GM18867 (cell line): ENCODE results near the gene GPATCH2L.

Experiments used
- ATAC-seq: cut with Tn5 transposase; IDR thresholded peaks from one replicate; pipeline ENCODE4 v1.9.1; 2021; ENCODE audit warnings: mild to moderate bottlenecking, moderate library complexity; ENCODE audit not compliant: unreplicated experiment

GPATCH2L gene

DNA sequence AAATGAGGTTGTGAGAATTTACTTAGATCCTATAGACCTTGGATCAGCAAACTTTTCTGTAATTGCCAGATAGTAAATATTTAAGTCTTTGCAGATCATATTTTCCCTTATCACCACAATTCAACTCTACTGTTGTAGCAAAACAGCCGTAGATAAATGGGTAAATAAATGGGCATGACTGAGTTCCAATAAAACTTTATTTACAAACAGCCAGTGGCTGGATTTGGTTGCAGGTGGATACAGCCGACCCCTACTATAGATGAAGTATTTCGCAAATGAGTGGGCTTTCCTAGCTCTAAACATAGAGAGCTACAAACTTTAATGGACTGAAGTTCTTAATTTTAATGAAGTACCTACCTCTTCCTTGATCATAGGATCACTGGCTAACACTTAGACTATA lies 100.7 kb downstream of the GPATCH2L start:
- no peak for ATAC-seq

DNA sequence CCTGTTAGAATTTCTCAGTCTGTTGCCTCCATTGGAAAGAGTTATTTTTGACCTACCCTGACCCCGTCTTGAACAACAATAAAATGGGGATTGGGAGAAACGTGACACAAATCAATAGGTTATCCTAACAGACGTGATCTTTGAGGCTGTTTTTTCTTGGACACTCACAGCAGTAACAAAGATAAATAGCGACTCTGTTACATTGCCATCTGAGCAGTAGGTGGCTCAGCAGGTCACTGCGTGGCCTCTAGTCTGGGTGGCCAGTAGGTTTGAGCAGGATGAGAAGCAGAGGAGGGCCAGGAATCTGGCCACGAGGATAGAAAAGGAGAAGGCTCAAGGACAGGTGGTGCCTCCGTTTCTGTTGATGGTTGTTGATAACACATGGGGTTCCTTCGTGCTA lies 101.4 kb downstream of the GPATCH2L start:
- no peak for ATAC-seq

DNA sequence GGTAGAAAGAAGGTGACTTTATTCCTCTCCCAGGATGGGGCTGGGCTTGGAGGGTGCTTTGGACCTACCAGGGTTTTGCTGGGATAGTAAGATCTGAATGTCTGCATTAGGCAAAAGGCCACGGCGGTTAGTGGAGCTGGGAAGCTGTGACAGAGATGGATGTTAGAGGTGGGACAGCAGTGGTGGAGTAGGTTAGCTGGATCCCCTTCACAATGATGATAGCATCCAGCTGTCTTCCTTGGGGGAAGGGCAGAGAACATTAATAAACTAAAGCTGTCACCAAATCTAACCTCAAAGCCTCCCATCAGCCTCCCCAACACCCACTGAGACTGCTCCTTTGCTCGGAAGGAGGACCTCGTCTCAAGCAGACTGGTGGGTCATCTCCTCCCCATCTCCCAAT lies 104.8 kb downstream of the GPATCH2L start:
- ATAC-seq: no peak

DNA sequence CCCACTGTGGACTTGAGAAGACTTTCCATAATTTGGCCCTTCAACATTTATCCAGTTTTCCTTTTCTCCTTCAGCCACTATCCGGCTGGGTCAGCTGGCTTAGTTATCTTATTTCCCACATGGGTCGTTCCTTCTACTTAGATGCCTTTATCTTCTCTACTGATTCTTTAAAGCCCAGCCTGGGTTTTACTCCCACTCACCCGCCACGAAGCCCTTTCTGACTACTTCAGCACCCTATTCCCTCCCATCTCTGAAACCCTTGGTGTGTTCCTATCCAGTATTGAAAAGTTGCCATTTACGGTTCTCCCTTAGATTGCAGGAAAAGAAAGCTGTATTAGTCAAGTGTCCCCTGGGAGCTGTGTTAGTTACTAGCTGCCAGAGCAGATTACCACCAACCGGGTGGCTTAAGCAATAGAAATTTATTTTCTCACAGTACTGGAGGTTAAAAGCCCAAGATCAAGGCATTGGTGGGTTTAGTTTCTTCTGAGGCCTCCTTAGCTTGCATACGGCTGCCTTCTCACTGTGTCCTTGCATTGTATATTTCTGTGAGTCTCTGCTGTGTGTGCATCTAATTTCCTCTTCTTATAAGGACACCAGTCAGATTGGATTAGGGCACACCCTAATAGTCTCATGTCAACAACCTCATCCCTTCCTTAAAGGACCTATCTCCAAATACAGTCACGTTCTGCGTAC lies 105.5 kb downstream of the GPATCH2L start:
- ATAC-seq: no peak

DNA sequence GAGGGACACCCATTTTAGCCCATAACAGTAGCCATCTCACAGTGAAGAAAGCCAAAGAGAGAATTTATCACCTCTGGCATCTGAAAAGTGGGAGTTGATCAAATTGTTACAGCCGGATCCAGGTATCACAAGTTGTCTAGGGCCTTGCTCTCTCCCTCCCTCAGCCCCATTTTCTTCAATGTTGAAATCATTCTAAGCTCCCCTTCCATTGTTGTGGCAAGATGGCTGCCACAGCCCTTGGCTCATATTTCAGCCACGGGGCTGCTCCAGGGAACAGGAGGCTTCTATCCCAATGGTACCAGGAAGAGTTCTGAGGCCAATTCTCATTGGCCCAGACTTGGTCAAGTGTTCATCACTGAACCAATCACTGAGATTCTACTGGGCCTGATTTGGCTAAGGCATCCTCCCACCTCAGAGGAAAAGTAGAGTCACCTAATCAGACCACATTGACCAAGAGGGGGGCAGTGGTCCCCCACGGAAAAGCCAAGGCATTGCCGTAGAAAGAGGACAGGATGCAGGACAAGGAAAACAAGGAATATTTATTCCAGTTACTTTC lies 106.2 kb downstream of the GPATCH2L start:
- ATAC-seq: no peak

DNA sequence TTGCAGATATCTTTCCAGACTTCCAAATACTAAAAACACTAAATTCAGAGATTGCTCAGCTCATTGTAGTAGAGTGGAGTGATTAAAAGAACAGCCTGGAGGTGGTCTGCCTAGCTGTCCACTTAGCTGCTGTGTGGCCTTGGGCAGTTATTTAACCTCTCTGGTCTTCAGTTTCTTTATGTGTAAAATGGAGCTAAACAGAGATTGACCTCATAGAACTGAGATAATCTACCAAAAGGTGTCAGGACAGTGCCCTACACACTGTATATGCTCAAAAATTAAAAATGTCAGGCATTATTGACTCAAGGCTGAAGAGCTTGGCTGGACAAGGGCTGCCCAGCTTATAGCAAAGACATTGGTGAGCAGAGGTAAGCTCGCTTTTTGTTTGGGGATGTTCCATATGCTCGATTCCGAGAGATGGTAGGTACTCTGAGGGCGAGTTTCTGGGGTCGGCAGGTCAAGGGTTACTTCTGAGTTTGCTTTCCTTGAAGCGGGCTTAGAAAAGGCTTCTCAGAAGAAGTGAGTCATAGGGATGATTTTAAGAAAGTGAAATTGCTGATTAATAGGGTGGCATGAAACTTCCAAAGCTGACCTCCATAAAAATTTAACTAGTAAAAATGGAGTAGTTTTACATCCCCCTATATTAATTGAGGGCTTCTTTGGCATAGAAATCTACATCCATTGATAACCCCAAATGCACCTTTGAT lies 107.5 kb downstream of the GPATCH2L start:
- ATAC-seq: no peak

DNA sequence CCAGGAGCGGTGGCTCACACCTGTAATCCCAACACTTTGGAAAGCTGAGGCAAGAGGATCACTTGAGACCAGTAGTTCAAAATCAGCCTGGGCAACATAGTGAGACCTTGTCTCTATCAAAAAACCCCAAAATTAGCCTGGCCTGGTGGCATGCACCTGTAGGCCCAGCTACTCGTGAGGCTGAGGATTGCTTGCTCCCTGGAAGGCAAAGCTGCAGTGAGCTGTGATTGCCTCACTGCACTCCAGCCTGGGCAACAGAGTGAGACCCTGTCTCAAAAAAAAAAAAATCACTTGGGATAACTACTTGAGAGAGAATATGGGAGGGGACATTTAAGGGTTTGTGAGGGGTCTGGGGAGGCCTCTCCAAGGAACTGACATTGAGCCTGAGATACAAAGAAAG lies 109.0 kb downstream of the GPATCH2L start:
- ATAC-seq: no peak

DNA sequence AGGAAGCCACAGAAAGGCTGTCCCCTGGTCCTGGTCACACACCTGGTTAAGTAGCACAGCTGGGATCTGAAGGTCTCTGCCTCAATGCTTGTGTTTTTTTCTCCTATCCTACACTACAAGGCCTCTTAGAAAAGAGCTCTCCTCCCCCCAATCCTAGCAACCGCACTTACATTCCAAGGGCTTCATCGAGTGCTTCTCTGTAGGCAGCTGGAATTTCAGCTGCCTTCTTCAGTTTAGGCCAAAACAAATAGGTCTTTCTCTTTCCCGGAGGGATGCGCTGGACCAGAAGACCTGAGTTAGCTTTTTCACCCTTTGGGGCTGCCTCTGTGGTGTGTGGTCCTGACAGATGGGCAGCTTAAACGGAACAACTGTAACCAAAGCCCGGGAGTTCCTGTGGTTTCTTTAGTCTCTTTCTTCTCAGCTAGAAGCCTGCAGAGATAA lies 109.7 kb downstream of the GPATCH2L start:
- no peak for ATAC-seq

DNA sequence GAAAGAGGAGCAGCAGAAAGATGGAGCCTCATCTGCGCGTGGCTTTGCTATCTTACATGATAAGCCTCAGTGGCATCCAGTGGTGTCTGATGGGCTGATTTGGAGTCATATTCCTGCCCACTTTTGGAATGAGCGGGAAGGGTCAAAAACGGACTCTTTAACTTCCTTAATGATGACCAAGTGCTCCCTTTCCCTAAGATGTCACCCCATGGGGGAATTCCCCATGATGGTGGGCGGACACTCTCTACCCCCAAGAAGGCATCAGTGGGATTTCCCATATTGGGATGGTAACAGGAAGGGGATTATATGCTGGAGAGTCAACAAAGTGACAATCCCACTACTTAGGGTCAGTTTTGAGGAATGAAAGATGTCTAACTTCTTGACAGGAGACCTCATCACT lies 110.9 kb downstream of the GPATCH2L start:
- ATAC-seq: no peak
